HepG2 (cell line): ENCODE measurements around the gene ENSA. TPM values are rescaled to one million over a fixed set of nuclear protein-coding genes. Genes with fewer than 3 reads are reported as not detected.

Source experiments
- ARNTL ChIP-seq: sonication (generic); formaldehyde crosslinking; IDR thresholded peaks from 2 replicates; pipeline ENCODE4 v1.4.0; 2020; ENCODE audit warnings: mild to moderate bottlenecking, missing genetic modification reagents
- FOXP4 ChIP-seq: sonication (generic); formaldehyde crosslinking; IDR thresholded peaks from 2 replicates; pipeline ENCODE4 v1.4.0; 2020; ENCODE audit warnings: missing genetic modification reagents
- GRHL1 ChIP-seq: sonication (generic); formaldehyde crosslinking; conservative IDR thresholded peaks from 2 replicates; pipeline ENCODE4 v1.8.0; 2022; ENCODE audit warnings: missing genetic modification reagents
- HNRNPL ChIP-seq: fragments of 200-400 bp; formaldehyde crosslinking; IDR thresholded peaks from 2 replicates; pipeline ENCODE4 v1.6.1; 2017; ENCODE audit warnings: mild to moderate bottlenecking, low read depth, low read length
- IRX3 ChIP-seq: sonication (generic); formaldehyde crosslinking; IDR thresholded peaks from 2 replicates; pipeline ENCODE4 v1.8.1; 2023; ENCODE audit warnings: mild to moderate bottlenecking, low read depth, missing genetic modification reagents, borderline replicate concordance
- ISX ChIP-seq: sonication (generic); formaldehyde crosslinking; conservative IDR thresholded peaks from 2 replicates; pipeline ENCODE4 v1.5.0; 2020; ENCODE audit warnings: missing genetic modification reagents
- KDM3A ChIP-seq: IDR thresholded peaks from 2 replicates; pipeline ENCODE4 v1.6.1; 2018; ENCODE audit warnings: low read depth, missing compliant biosample characterization
- MNT ChIP-seq: fragments of 450-650 bp; IDR thresholded peaks from 2 replicates; pipeline ENCODE4 v1.6.1; 2016
- MTERF4 ChIP-seq: sonication (generic); formaldehyde crosslinking; IDR thresholded peaks from 2 replicates; pipeline ENCODE4 v1.8.0; 2023; ENCODE audit warnings: mild to moderate bottlenecking, missing genetic modification reagents
- NBN ChIP-seq: fragments of 450-650 bp; conservative IDR thresholded peaks from 2 replicates; pipeline ENCODE4 v1.6.1; 2017
- NR2F1 ChIP-seq, 2 experiments: fragments of 450-650 bp in 1 of 2; formaldehyde crosslinking in 1 of 2; IDR thresholded peaks; 2 replicates each; pipeline versions ENCODE4 v1.5.0 to v1.6.1; 2016 to 2020; ENCODE audit warnings: mild to moderate bottlenecking in 1 of 2, missing compliant biosample characterization in 1 of 2, missing genetic modification reagents in 1 of 2, moderate library complexity in 1 of 2
- PHB2 ChIP-seq: fragments of 450-650 bp; IDR thresholded peaks from 2 replicates; pipeline ENCODE4 v1.6.1; 2018; ENCODE audit not compliant: partially characterized antibody
- SETDB1 ChIP-seq: sonication (generic); formaldehyde crosslinking; IDR thresholded peaks from 2 replicates; pipeline ENCODE4 v1.5.1; 2020; ENCODE audit warnings: missing genetic modification reagents, mild to moderate bottlenecking, borderline replicate concordance
- SMARCC2 ChIP-seq: fragments of 450-650 bp; IDR thresholded peaks from 2 replicates; pipeline ENCODE4 v1.6.1; 2017; ENCODE audit warnings: antibody characterized with exemption, mild to moderate bottlenecking
- TAF1 ChIP-seq: sonication (generic); formaldehyde crosslinking; IDR thresholded peaks from 2 replicates; pipeline ENCODE4 v1.4.0; 2020; ENCODE audit warnings: missing genetic modification reagents
- ZBTB37 ChIP-seq: sonication (generic); formaldehyde crosslinking; IDR thresholded peaks from 2 replicates; pipeline ENCODE4 v1.4.0; 2020; ENCODE audit warnings: mild to moderate bottlenecking, missing genetic modification reagents
- ZBTB42 ChIP-seq: sonication (generic); formaldehyde crosslinking; IDR thresholded peaks from 2 replicates; pipeline ENCODE4 v1.5.0; 2020; ENCODE audit warnings: mild to moderate bottlenecking, missing genetic modification reagents
- ZFP62 ChIP-seq: sonication (generic); formaldehyde crosslinking; IDR thresholded peaks from 2 replicates; pipeline ENCODE4 v1.4.0; 2020; ENCODE audit warnings: missing genetic modification reagents
- ZNF263 ChIP-seq: sonication (generic); formaldehyde crosslinking; IDR thresholded peaks from 2 replicates; pipeline ENCODE4 v1.4.0; 2020; ENCODE audit warnings: missing genetic modification reagents
- ZNF441 ChIP-seq: sonication (generic); formaldehyde crosslinking; IDR thresholded peaks from 2 replicates; pipeline ENCODE4 v1.7.0; 2021; ENCODE audit warnings: missing genetic modification reagents, borderline replicate concordance
- ZNF570 ChIP-seq: sonication (generic); formaldehyde crosslinking; IDR thresholded peaks from 2 replicates; pipeline ENCODE4 v1.4.0; 2020; ENCODE audit warnings: mild to moderate bottlenecking, missing genetic modification reagents, borderline replicate concordance
- ZNF589 ChIP-seq: sonication (generic); formaldehyde crosslinking; conservative IDR thresholded peaks from 2 replicates; pipeline ENCODE4 v1.8.0; 2022; ENCODE audit warnings: mild to moderate bottlenecking, moderate library complexity, missing genetic modification reagents
- ZNF724P ChIP-seq: sonication (generic); formaldehyde crosslinking; IDR thresholded peaks from 2 replicates; pipeline ENCODE4 v1.8.0; 2022; ENCODE audit warnings: missing genetic modification reagents, borderline replicate concordance
- ZNF768 ChIP-seq: sonication (generic); formaldehyde crosslinking; IDR thresholded peaks from 2 replicates; pipeline ENCODE4 v1.4.0; 2020; ENCODE audit warnings: missing genetic modification reagents
- polyA plus RNA-seq, 8 experiments: library from polyadenylated mRNA; depleted of rRNA in 3 of 8; stranded (reverse) in 7 of 8; unstranded in 1 of 8; fragments of >200 nt; fragmentation: Illumina TruSeq in 4 of 8; extraction: Trizol in 4 of 8; gene quantifications; 2 replicates each; pipeline versions ENCODE4 v1.2.1 to v1.2.3, GENCODE V29; 2011 to 2016; ENCODE audit warnings: low read depth in 4 of 8, missing spikeins in 1 of 8, mixed read lengths in 1 of 8; ENCODE audit not compliant: insufficient read depth in 1 of 8
- total RNA-seq, 5 experiments: library from RNA; depleted of rRNA; stranded (reverse); fragments of >200 nt; fragmentation: Illumina TruSeq; extraction: Trizol; gene quantifications; 2 replicates each; pipeline ENCODE4 v1.2.3, GENCODE V29; 2016; ENCODE audit warnings: low read depth in 1 of 5

ENSA gene
- total and polyA plus RNA-seq, 2 of the 13 experiments (the other 11 are each of a cell fraction or from before 2014, with no cell fraction given): 54.5 to 111 TPM

- TF ChIP-seq MTERF4 (CRISPR knock-in tag): no peak
- TF ChIP-seq ZFP62: no peak
- TF ChIP-seq IRX3 (CRISPR knock-in tag): no peak
- no peak for TF ChIP-seq SMARCC2
- TF ChIP-seq ZNF768: no peak
- TF ChIP-seq TAF1 (CRISPR knock-in tag): no peak
- TF ChIP-seq ZNF441 (CRISPR knock-in tag): no peak
- no peak for TF ChIP-seq SETDB1 (CRISPR knock-in tag)
- no peak for TF ChIP-seq MNT
- no peak for TF ChIP-seq NR2F1 (CRISPR knock-in tag; IDR thresholded peaks at IDR 0.05)
- no peak for TF ChIP-seq ZNF724P (CRISPR knock-in tag)
- TF ChIP-seq GRHL1 (CRISPR knock-in tag): no peak
- TF ChIP-seq HNRNPL: no peak
- no peak for TF ChIP-seq KDM3A
- TF ChIP-seq ZNF570 (CRISPR knock-in tag): no peak
- TF ChIP-seq ZBTB37 (CRISPR knock-in tag): peak; percentile 87
- TF ChIP-seq ZNF263 (CRISPR knock-in tag): peak; percentile 99
- TF ChIP-seq PHB2: no peak
- TF ChIP-seq ISX: no peak
- no peak for TF ChIP-seq ARNTL (CRISPR knock-in tag)
- no peak for TF ChIP-seq ZBTB42 (CRISPR knock-in tag)
- no peak for TF ChIP-seq ZNF589
- peak; percentile 59 for TF ChIP-seq FOXP4 (CRISPR knock-in tag)
- TF ChIP-seq NBN: no peak
These were observed 52.4 kb downstream of the ENSA start (continued) for GRCh38 chr1:150576794-150577556.
